Chondrocyte (in vitro differentiated cells): ENCODE measurements around the gene GNB1L. TPM values are rescaled to one million over a fixed set of nuclear protein-coding genes. Genes with fewer than 3 reads are reported as not detected.
"Not testable (repeated sequence)": the region's sequence is repeated elsewhere in the genome, so short reads cannot be mapped to it uniquely, and the experiment has no call there.

Experiments
- DNase-seq: peaks from one replicate; pipeline ENCODE4 v3.0.0; 2021; ENCODE audit warnings: mixed read lengths, low spot score
- H3K27ac Mint-ChIP-seq: one replicate; pipeline ENCODE4 v1.8.0; 2021; ENCODE audit warnings: mild to moderate bottlenecking, moderate library complexity, mixed read lengths; ENCODE audit not compliant: unreplicated experiment
- H3K27me3 Mint-ChIP-seq: 2 replicates; pipeline ENCODE4 v1.8.0; 2021; ENCODE audit warnings: low read depth, mixed read lengths
- H3K36me3 Mint-ChIP-seq: 2 replicates; pipeline ENCODE4 v1.8.0; 2021; ENCODE audit warnings: low read depth, mixed read lengths
- H3K4me1 Mint-ChIP-seq: 2 replicates; pipeline ENCODE4 v1.8.0; 2021; ENCODE audit warnings: low read depth, mild to moderate bottlenecking, mixed read lengths
- H3K4me3 Mint-ChIP-seq: one replicate; pipeline ENCODE4 v1.8.0; 2021; ENCODE audit warnings: mild to moderate bottlenecking, moderate library complexity, mixed read lengths; ENCODE audit not compliant: unreplicated experiment
- H3K9me3 Mint-ChIP-seq: 2 replicates; pipeline ENCODE4 v1.8.0; 2021; ENCODE audit warnings: low read depth, mixed read lengths
- total RNA-seq: library from RNA; stranded (reverse); gene quantifications from 3 replicates; pipeline ENCODE4 v1.2.1, GENCODE V29; 2021
- TF ChIP-seq, protein P1 (sequence below): fragments of 200-600 bp; sonication (generic); IDR thresholded peaks from 2 replicates; pipeline ENCODE4 v1.5.0; 2021; ENCODE audit warnings: antibody characterized with exemption, mild to moderate bottlenecking, moderate library complexity

Gene GNB1L
- total RNA-seq, 1 donor from 2014 or later = 5.3 TPM

DNA sequence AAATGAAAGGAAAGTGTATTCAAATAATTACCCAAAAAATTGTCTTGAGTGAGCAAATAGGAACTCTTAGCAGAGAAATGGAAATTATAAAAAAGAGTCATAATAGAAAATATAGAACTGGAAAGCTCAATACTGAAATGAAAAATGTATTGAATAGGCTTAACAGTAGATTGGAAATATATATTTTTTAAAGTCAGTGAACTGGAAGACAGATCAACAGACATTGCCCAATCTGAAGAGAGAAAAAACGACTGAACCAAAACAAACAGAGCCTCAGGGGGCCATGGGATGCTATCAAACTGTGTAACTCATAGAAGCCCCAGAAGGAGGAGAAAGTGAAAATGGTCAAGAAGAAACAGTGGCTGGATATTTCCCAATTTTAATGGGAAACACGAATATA lies 61.5 kb downstream of the GNB1L start:
- Mint-ChIP-seq H3K4me1 (no peaks in the 10 kb centered on the region), H3K27me3 (no peaks in the 10 kb centered on the region), H3K9me3 (peaks cover 32% of the 10 kb centered on the region), H3K27ac (no peak overlapping the region), H3K36me3 (peaks cover 14% of the 10 kb centered on the region), H3K4me3 (no peak overlapping the region)
- DNase-seq = no peak
- TF ChIP-seq, protein P1, sequence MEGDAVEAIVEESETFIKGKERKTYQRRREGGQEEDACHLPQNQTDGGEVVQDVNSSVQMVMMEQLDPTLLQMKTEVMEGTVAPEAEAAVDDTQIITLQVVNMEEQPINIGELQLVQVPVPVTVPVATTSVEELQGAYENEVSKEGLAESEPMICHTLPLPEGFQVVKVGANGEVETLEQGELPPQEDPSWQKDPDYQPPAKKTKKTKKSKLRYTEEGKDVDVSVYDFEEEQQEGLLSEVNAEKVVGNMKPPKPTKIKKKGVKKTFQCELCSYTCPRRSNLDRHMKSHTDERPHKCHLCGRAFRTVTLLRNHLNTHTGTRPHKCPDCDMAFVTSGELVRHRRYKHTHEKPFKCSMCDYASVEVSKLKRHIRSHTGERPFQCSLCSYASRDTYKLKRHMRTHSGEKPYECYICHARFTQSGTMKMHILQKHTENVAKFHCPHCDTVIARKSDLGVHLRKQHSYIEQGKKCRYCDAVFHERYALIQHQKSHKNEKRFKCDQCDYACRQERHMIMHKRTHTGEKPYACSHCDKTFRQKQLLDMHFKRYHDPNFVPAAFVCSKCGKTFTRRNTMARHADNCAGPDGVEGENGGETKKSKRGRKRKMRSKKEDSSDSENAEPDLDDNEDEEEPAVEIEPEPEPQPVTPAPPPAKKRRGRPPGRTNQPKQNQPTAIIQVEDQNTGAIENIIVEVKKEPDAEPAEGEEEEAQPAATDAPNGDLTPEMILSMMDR = no peak

DNA sequence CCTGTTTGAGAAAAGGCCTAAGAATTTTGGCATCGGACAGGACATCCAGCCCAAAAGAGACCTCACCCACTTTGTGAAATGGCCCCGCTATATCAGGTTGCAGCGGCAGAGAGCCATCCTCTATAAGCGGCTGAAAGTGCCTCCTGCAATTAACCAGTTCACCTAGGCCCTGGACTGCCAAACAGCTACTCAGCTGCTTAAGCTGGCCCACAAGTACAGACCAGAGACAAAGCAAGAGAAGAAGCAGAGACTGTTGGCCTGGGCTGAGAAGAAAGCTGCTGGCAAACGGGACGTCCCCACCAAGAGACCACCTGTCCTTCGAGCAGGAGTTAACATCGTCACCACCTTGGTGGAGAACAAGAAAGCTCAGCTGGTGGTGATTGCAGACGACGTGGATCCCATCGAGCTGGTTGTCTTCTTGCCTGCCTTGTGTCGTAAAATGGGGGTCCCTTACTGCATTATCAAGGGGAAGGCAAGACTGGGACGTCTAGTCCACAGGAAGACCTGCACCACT lies 62.2 kb downstream of the GNB1L start:
- H3K36me3 Mint-ChIP-seq = peaks cover 14% of the 10 kb centered on the region
- DNase-seq = peak; percentile 28
- H3K27ac Mint-ChIP-seq, H3K27me3 Mint-ChIP-seq, H3K4me3 Mint-ChIP-seq, H3K4me1 Mint-ChIP-seq: not testable (repeated sequence)
- H3K9me3 Mint-ChIP-seq = peaks cover 32% of the 10 kb centered on the region

DNA sequence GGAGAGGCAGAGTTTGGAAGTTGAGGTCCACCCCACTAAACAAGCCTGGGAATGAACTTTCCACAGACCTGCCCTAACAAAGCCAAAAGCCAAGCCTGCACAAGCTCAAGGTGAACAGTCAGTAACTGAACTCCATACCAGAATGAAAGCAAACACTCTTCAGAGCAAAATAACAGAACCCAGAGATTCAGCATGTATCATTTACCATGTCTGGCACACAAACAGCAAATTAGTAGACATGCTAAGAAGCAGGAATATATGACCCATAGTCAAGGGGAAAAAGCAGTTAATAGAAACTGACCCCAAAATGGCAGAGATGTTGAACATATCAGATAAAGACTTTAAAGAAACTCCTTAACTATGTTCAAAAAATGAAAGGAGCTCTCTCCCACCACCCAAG lies 62.8 kb downstream of the GNB1L start:
- H3K9me3 Mint-ChIP-seq = peaks cover 32% of the 10 kb centered on the region
- H3K4me3 Mint-ChIP-seq = no peak overlapping the region
- TF ChIP-seq, protein P1 = no peak
- no peaks in the 10 kb centered on the region for H3K27me3 Mint-ChIP-seq
- no peaks in the 10 kb centered on the region for H3K4me1 Mint-ChIP-seq
- no peak overlapping the region for H3K27ac Mint-ChIP-seq
- DNase-seq = no peak
- H3K36me3 Mint-ChIP-seq = peaks cover 16% of the 10 kb centered on the region

DNA sequence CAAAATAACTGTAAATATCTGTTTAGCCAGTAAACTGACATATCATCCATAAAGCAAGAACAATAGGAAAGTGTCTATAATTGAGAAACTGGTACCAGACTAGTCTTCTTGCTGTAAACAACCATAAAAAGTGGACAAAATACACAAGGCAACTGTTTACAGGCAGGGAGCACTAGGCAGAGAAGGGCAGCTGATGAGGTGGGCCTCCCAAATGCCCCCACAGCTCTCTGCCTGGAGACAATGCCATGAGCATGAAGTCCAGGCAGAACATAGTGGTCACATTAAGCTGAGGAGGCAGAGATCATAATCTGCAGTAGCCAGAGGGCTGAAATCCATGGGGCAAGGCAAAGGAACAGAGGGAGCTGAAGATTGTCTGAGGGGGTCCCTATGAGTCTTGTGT lies 63.4 kb downstream of the GNB1L start:
- Mint-ChIP-seq H3K27me3 (no peaks in the 10 kb centered on the region), H3K27ac (no peak overlapping the region), H3K36me3 (peaks cover 16% of the 10 kb centered on the region), H3K4me3 (no peak overlapping the region), H3K4me1 (no peaks in the 10 kb centered on the region), H3K9me3 (peaks cover 32% of the 10 kb centered on the region)
- DNase-seq = peak; percentile 8
- TF ChIP-seq, protein P1 = no peak

DNA sequence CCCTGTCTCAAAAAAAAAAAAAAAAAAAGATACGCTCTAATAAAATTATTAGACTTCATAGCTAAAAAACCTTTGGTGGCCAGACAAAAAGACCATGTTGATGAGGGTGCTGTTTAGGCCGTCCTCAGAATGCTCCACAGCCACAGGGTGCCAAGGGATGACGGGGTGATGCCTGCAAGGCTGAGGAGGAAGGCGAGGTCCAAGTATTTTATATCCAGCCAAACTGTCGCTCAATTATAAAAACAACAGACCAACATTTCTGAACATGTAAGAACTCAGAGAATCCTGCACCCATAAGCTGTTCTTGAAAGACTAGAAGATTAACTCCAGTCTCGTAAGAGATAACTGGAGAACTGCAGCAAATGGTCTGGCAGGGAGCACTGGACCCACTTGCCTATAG lies 64.8 kb downstream of the GNB1L start:
- no peak overlapping the region for H3K27ac Mint-ChIP-seq
- no peaks in the 10 kb centered on the region for H3K27me3 Mint-ChIP-seq
- DNase-seq = no peak
- no peaks in the 10 kb centered on the region for H3K4me1 Mint-ChIP-seq
- TF ChIP-seq, protein P1 = no peak
- no peak overlapping the region for H3K4me3 Mint-ChIP-seq
- H3K36me3 Mint-ChIP-seq = peaks cover 16% of the 10 kb centered on the region
- H3K9me3 Mint-ChIP-seq = peaks cover 32% of the 10 kb centered on the region

DNA sequence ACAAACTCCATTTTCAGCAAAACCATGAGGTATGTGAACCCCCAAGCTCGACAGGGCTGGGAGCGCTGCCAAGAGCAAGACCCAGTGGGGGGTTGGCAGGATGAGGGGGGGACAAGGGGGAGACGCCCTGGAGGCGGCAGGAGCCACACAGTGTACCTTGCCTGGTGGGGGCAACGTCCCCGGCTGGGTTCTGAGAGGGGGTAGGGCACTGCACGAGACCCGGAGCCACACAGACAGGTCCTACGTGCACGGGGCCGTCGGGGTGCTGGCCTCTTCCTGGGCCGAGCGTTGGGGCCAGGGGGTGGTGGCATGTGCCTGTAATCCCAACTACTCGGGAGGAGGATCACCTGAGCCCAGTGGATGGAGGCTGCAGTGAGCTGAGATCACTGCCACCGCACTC lies 65.3 kb downstream of the GNB1L start:
- DNase-seq = peak; percentile 87
- H3K27ac Mint-ChIP-seq = no peak overlapping the region
- TF ChIP-seq, protein P1 = no peak
- H3K9me3 Mint-ChIP-seq = peaks cover 32% of the 10 kb centered on the region
- no peaks in the 10 kb centered on the region for H3K27me3 Mint-ChIP-seq
- no peak overlapping the region for H3K4me3 Mint-ChIP-seq
- peaks cover 16% of the 10 kb centered on the region for H3K36me3 Mint-ChIP-seq
- H3K4me1 Mint-ChIP-seq = no peaks in the 10 kb centered on the region
